ENCODE measurements around the gene GPX3. TPM values are rescaled to one million over a fixed set of nuclear protein-coding genes. Genes with fewer than 3 reads are reported as not detected.

The GPX3 gene
- total and polyA plus RNA-seq, 2 of the 8 experiments (the other 6 are each of a cell fraction or from before 2014, with no cell fraction given): 27.8 to 77.9 TPM

DNA sequence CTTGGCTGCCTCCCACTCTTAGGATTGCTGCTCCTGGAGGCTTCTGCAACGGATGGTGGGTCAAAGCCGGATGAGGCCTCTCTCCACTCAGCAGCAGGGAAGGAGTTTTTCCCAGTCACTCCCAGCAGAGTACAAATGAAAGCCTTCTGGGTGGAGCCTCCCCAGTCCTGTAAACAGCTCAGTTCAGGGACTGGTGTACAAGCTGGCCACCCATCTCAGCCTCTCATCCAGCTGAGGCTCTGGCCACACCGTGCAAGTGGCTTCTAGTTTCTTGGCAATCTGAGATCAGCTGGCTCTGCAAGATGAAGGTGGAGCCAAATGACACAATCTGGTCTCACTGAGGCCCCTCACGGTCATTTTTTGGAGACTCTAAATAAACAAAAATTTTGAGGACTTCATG lies 10.0 kb downstream of the GPX3 start:
- Histone ChIP-seq H3K79me1 (ENCODE audit: low read depth, low read length) (no peaks in the 10 kb centered on the region; the same call in 1 of the 2 replicates), H3K4me3 (ENCODE audit: extremely low read depth in 1 of 4, insufficient read depth in 2 of 4, low read depth in 3 of 4, low read length in 4 of 4) (no peak overlapping the region), H3K27me3 (replicated peaks in 1 of 4; ENCODE audit: control insufficient read depth in 3 of 4, extremely low read depth in 1 of 4, insufficient read depth in 3 of 4, low read length in 3 of 4) (no peaks in the 10 kb centered on the region), H4K5ac (ENCODE audit: insufficient read length, low read depth, low read length) (no peak overlapping the region), H3K79me2 (ENCODE audit: control insufficient read depth in 1 of 2, insufficient read depth in 2 of 2, low read length in 2 of 2) (no peaks in the 10 kb centered on the region), H4K20me1 (replicated peaks in 1 of 2; ENCODE audit: control insufficient read depth in 1 of 2, insufficient read depth in 2 of 2, low read length in 2 of 2) (peaks cover 0 to 3% of the 10 kb centered on the region in 2 experiments), H3K56ac (replicated peaks; ENCODE audit: insufficient read length, low read depth, low read length) (no peak overlapping the region), H2AFZ (ENCODE audit: low read length) (no peak overlapping the region), H2BK5ac (ENCODE audit: low read depth, low read length) (no peak overlapping the region), H3K18ac (ENCODE audit: extremely low read depth, low read length) (no peak overlapping the region), H3K36me3 (ENCODE audit: control insufficient read depth in 2 of 4, insufficient read depth in 4 of 4, low read length in 3 of 4) (peaks cover 0 to 7% (median 4%) of the 10 kb centered on the region in 4 experiments; a peak in 3 of 8 replicates), H3K23me2 (ENCODE audit: low read depth, low read length) (no peaks in the 10 kb centered on the region), H3K4me2 (ENCODE audit: insufficient read depth in 1 of 2, low read depth in 2 of 2, low read length in 2 of 2) (no peak overlapping the region), H2BK12ac (ENCODE audit: low read depth, low read length) (no peak overlapping the region), H3K27ac (ENCODE audit: low read depth, low read length) (no peak overlapping the region), H2AK5ac (ENCODE audit: low read depth, low read length) (no peak overlapping the region), H3K4ac (replicated peaks; ENCODE audit: insufficient read length, low read depth, low read length) (no peak overlapping the region), H4K91ac (replicated peaks; ENCODE audit: insufficient read length, low read length) (no peak overlapping the region), H2BK20ac (ENCODE audit: low read length) (no peak overlapping the region), H2BK120ac (replicated peaks; ENCODE audit: low read depth, low read length) (no peak overlapping the region), H3K4me1 (replicated peaks in 1 of 4; ENCODE audit: control insufficient read depth in 3 of 4, insufficient read depth in 4 of 4, low read length in 3 of 4) (no peaks in the 10 kb centered on the region), H3K23ac (ENCODE audit: insufficient read length) (no peak overlapping the region), H3K9ac (replicated peaks in 1 of 4; ENCODE audit: extremely low read depth in 1 of 4, low read depth in 3 of 4, low read length in 3 of 4) (no peak overlapping the region), H2BK15ac (ENCODE audit: low read length) (no peak overlapping the region), H4K8ac (ENCODE audit: extremely low read depth, insufficient read depth, low read length) (no peak overlapping the region), H3K14ac (ENCODE audit: insufficient read length) (no peak overlapping the region), H3K9me3 (ENCODE audit: insufficient read depth in 2 of 2, low read depth in 1 of 2, low read length in 1 of 2) (no peaks in the 10 kb centered on the region)
- DNase-seq (ENCODE audit: low read depth in 1 of 2, low spot score in 2 of 2): no peak
- WGBS, 2 experiments (ENCODE audit: extremely low coverage in 1 of 2, insufficient coverage in 1 of 2, insufficient read length in 1 of 2, insufficient replicate concordance in 2 of 2, low coverage in 1 of 2, low lambda C conversion rate in 2 of 2, missing lambda C conversion rate in 1 of 2): 85% methylated on average over 4 of the region's 4 CpGs; no CpG with 5 or more reads in 1 of the 2 experiments
- ChIA-PET POLR2A (ENCODE audit: partially characterized antibody) (interaction anchor here (0.7 to 0.8 kb wide), 2 partner anchors 11 to 1559 kb away, joined by 3 to 4 read pairs; no protein-coding TSS in a partner anchor), CTCF (ENCODE audit: partially characterized antibody) (interaction anchor here (0.6 to 4.2 kb wide), 10 partner anchors 9 to 120 kb away, joined by 3 to 38 read pairs (median 3); no protein-coding TSS in a partner anchor)
- no peak for FAIRE-seq
- TF ChIP-seq CHD2 (IDR thresholded peaks at IDR 0.05; ENCODE audit: low read length): no peak
- TF ChIP-seq TAF1 (IDR thresholded peaks at IDR 0.05; ENCODE audit: low read depth, low read length): no peak
- TF ChIP-seq, protein P1, sequence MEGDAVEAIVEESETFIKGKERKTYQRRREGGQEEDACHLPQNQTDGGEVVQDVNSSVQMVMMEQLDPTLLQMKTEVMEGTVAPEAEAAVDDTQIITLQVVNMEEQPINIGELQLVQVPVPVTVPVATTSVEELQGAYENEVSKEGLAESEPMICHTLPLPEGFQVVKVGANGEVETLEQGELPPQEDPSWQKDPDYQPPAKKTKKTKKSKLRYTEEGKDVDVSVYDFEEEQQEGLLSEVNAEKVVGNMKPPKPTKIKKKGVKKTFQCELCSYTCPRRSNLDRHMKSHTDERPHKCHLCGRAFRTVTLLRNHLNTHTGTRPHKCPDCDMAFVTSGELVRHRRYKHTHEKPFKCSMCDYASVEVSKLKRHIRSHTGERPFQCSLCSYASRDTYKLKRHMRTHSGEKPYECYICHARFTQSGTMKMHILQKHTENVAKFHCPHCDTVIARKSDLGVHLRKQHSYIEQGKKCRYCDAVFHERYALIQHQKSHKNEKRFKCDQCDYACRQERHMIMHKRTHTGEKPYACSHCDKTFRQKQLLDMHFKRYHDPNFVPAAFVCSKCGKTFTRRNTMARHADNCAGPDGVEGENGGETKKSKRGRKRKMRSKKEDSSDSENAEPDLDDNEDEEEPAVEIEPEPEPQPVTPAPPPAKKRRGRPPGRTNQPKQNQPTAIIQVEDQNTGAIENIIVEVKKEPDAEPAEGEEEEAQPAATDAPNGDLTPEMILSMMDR (IDR thresholded peaks at IDR 0.05; ENCODE audit: control extremely low read depth in 1 of 3, insufficient read depth in 1 of 3, low read depth in 1 of 3, low read length in 3 of 3): no peak
- no peak for TF ChIP-seq TAF7 (optimal IDR thresholded peaks at IDR 0.05; ENCODE audit: borderline replicate concordance, low read depth, low read length)
- no peak for TF ChIP-seq TEAD4 (IDR thresholded peaks at IDR 0.05; ENCODE audit: low read depth, low read length)
- no peak for TF ChIP-seq RBBP5 (IDR thresholded peaks at IDR 0.05; ENCODE audit: borderline replicate concordance, low read depth, low read length)
- TF ChIP-seq TCF12 (IDR thresholded peaks at IDR 0.05; ENCODE audit: low read depth, low read length): no peak
- TF ChIP-seq NRF1 (IDR thresholded peaks at IDR 0.05; ENCODE audit: low read depth, low read length): no peak
- TF ChIP-seq POLR2AphosphoS5 (IDR thresholded peaks at IDR 0.05; ENCODE audit: low read depth, low read length): no peak
- no peak for TF ChIP-seq CHD1 (IDR thresholded peaks at IDR 0.05; ENCODE audit: low read depth, low read length)
- no peak for TF ChIP-seq POLR2A (IDR thresholded peaks at IDR 0.05; ENCODE audit: control extremely low read depth in 1 of 2, low read depth in 2 of 2, low read length in 2 of 2)
- no peak for TF ChIP-seq TBP (IDR thresholded peaks at IDR 0.05; ENCODE audit: low read depth, low read length)
- no peak for TF ChIP-seq RXRA (IDR thresholded peaks at IDR 0.05; ENCODE audit: insufficient read depth, low read depth, low read length)
